GM21825 (cell line): Measurements from ENCODE around the gene ATP6V1B1.
"Not testable (repeated sequence)": the region's sequence is repeated elsewhere in the genome, so short reads cannot be mapped to it uniquely, and the experiment has no call there.

Source experiments
- ATAC-seq: cut with Tn5 transposase; IDR thresholded peaks from one replicate; pipeline ENCODE4 v1.9.1; 2021; ENCODE audit warnings: mild to moderate bottlenecking, moderate library complexity; ENCODE audit not compliant: unreplicated experiment

ATP6V1B1 gene

GRCh38 chr2:71005271-71006202, 69.8 kb downstream of the ATP6V1B1 start:
- ATAC-seq = no peak

- no peak for ATAC-seq
Measured at GRCh38 chr2:71006323-71006722, 70.6 kb downstream of the ATP6V1B1 start.

GRCh38 chr2:71006955-71007799, 71.5 kb downstream of the ATP6V1B1 start:
- no peak for ATAC-seq

- ATAC-seq = no peak
Measured at GRCh38 chr2:71008342-71008741, 72.6 kb downstream of the ATP6V1B1 start.

DNA sequence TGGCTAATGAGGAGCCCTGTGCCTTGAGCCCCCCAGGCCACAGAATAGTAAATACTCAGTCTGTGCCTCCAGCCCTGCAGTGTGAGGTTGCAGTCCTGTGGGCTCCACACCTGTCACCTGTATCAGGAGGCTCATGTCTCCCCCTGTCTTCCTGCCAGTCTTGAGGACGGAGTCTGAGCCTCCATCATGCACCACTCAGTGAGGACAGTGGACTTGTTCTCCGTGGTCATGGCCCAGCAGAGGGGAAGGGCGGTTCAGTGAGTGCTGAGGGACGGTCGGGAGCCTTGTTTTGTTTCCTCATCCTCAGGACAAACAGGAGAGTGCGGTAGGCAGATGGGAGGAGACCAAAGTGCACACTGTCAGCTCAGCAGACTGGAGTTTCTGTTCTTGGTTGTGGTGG, 76.1 kb downstream of the ATP6V1B1 start:
- ATAC-seq = not testable (repeated sequence)
